ENCODE results near the gene BBIP1. TPM values are rescaled to one million over a fixed set of nuclear protein-coding genes. Genes with fewer than 3 reads are reported as not detected.

The BBIP1 gene
- total and polyA plus RNA-seq, 12 donors = 14.5 to 86.9 (median 44.9) TPM

DNA sequence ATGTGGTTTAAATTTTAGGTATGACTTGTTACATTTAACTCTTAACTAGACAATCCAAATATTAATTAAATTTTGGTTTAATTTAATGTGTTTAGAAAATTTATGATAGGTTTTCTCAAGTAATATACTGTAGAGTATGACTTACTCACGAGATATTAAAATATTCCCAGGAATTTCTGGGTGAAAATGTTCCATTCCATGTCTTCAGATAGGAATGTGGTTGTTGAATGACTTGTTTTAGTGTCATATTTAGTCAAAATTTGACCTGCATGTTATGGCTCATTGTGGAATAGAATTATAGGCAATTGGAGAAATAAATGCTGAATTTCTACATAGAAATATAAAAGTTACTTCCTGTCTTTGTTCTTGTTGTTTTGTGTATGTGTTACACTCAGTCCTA is 47.2 kb upstream of the BBIP1 start:
- peaks cover 5 to 10% of the 10 kb centered on the region in 2 donors for H3K4me1 ChIP-seq (replicated peaks in 1 of 2)
- 88 to 93% (median 89%) methylated on average over 1 of the region's 1 CpG for WGBS, 4 donors
- H3K36me3 ChIP-seq (replicated peaks in 1 of 2) = no peaks in the 10 kb centered on the region
- TF ChIP-seq, protein P1, sequence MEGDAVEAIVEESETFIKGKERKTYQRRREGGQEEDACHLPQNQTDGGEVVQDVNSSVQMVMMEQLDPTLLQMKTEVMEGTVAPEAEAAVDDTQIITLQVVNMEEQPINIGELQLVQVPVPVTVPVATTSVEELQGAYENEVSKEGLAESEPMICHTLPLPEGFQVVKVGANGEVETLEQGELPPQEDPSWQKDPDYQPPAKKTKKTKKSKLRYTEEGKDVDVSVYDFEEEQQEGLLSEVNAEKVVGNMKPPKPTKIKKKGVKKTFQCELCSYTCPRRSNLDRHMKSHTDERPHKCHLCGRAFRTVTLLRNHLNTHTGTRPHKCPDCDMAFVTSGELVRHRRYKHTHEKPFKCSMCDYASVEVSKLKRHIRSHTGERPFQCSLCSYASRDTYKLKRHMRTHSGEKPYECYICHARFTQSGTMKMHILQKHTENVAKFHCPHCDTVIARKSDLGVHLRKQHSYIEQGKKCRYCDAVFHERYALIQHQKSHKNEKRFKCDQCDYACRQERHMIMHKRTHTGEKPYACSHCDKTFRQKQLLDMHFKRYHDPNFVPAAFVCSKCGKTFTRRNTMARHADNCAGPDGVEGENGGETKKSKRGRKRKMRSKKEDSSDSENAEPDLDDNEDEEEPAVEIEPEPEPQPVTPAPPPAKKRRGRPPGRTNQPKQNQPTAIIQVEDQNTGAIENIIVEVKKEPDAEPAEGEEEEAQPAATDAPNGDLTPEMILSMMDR (IDR thresholded peaks at IDR 0.05) = no peak
- TF ChIP-seq POLR2A (IDR thresholded peaks at IDR 0.05) = no peak
- intact Hi-C loops (cut with DNase I) = no loop called here
- H3K9me3 ChIP-seq (replicated peaks in 1 of 3) = no peaks in the 10 kb centered on the region
- no peak for DNase-seq
- no peak overlapping the region for H3K4me3 ChIP-seq
- no peaks in the 10 kb centered on the region for H3K27me3 ChIP-seq
- no peak overlapping the region for H3K27ac ChIP-seq

DNA sequence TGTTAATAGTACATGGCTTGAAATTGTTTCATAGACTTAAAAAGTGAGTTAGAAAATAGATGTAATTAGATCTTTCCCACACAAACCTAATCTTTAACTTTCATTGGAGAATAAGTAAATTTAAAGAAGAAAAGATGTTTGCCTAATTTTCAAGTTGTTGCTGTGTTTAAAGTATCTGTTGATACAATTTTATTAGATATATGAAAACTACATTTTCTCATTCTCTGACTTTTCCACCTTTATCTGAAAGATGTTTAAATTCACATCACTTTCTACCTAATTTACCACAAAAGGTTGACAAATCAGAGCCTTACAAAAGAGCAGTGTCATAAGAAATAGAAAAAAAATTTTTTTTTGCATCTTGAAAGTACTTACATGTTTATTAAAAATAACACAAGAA is 46.2 kb upstream of the BBIP1 start:
- no peak for TF ChIP-seq POLR2A (IDR thresholded peaks at IDR 0.05)
- Histone ChIP-seq H3K9me3 (replicated peaks in 1 of 3) (no peaks in the 10 kb centered on the region), H3K36me3 (replicated peaks in 1 of 2) (no peaks in the 10 kb centered on the region), H3K4me3 (no peak overlapping the region), H3K27ac (no peak overlapping the region), H3K4me1 (replicated peaks in 1 of 2) (peaks cover 7 to 10% of the 10 kb centered on the region in 2 donors), H3K27me3 (no peaks in the 10 kb centered on the region)
- intact Hi-C loops (cut with DNase I) = no loop called here
- no peak for DNase-seq

DNA sequence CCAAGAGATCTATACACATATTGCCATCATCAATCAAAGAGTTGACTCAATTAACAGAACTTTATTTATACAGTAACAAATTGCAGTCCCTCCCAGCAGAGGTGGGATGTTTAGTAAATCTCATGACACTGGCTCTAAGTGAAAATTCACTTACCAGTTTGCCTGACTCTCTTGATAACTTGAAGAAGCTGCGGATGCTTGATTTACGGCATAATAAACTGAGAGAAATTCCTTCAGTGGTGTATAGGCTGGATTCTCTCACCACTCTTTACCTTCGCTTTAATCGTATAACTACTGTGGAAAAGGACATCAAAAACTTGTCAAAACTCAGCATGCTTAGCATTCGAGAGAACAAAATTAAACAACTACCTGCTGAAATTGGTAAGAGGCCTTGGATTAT is 45.7 kb upstream of the BBIP1 start:
- Histone ChIP-seq H3K27ac (no peak overlapping the region), H3K9me3 (replicated peaks in 1 of 3) (no peaks in the 10 kb centered on the region), H3K36me3 (replicated peaks in 1 of 2) (no peaks in the 10 kb centered on the region), H3K27me3 (no peaks in the 10 kb centered on the region), H3K4me3 (no peak overlapping the region), H3K4me1 (replicated peaks in 1 of 2) (peaks cover 7 to 13% of the 10 kb centered on the region in 2 donors)
- 96 to 98% (median 97%) methylated on average over 5 of the region's 5 CpGs for WGBS, 4 donors
- TF ChIP-seq POLR2A (IDR thresholded peaks at IDR 0.05) = no peak
- TF ChIP-seq, protein P1 (IDR thresholded peaks at IDR 0.05) = no peak
- no peak for DNase-seq
- intact Hi-C loops (cut with DNase I) = no loop called here

DNA sequence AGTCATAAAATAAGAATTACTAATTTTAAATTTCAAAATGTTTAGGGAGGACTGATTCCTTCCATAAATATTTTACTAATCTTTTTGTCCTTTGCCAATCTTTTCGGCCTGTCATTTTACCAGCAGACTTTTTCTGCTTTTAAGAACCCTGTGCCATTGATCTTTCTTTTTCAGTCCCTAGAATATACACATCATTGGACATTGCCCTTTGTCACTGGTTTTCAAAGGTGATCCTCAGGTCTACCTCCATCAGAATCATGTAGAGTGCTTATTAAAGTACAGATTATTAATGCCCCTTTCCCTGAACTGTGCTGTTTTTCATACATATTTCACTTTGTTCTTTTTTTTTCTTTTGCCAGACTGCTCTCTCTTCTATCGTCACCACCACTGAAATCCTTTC is 44.2 kb upstream of the BBIP1 start:
- no peak for DNase-seq
- Histone ChIP-seq H3K4me1 (replicated peaks in 1 of 2) (peaks cover 10 to 24% of the 10 kb centered on the region in 2 donors), H3K36me3 (replicated peaks in 1 of 2) (no peaks in the 10 kb centered on the region), H3K27ac (no peak overlapping the region), H3K9me3 (replicated peaks in 1 of 3) (no peaks in the 10 kb centered on the region), H3K4me3 (no peak overlapping the region), H3K27me3 (no peaks in the 10 kb centered on the region)
- WGBS, 4 donors = 56 to 76% (median 64%) methylated on average over 2 of the region's 2 CpGs
- TF ChIP-seq, protein P1 (IDR thresholded peaks at IDR 0.05) = no peak
- no peak for TF ChIP-seq POLR2A (IDR thresholded peaks at IDR 0.05)
- intact Hi-C loops (cut with DNase I) = no loop called here

DNA sequence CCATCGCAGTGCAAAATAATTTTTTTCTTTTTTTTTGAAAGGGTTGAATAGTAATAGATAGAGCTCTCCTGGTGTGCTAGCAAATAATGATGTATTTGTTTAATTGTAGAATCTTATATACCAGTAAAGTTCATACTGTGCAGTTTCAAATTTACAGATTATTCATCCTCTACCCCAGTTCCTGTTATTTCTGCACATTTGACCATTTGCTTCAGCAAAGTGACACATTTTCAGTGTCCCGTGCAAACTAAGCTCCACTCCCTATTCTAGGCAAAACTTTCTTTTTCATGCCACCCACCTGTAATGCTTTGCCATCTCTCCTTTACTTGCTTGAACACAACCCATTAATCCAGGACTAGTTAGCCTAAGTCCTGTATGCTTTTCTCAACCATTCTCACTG is 43.5 kb upstream of the BBIP1 start:
- TF ChIP-seq, protein P1 (IDR thresholded peaks at IDR 0.05) = no peak
- TF ChIP-seq POLR2A (IDR thresholded peaks at IDR 0.05) = no peak
- intact Hi-C loops (cut with DNase I) = no loop called here
- Histone ChIP-seq H3K27ac (no peak overlapping the region), H3K4me3 (no peak overlapping the region), H3K36me3 (replicated peaks in 1 of 2) (no peaks in the 10 kb centered on the region), H3K4me1 (replicated peaks in 1 of 2) (peaks cover 10 to 24% of the 10 kb centered on the region in 2 donors), H3K9me3 (replicated peaks in 1 of 3) (no peaks in the 10 kb centered on the region), H3K27me3 (no peaks in the 10 kb centered on the region)
- no peak for DNase-seq
- 86 to 92% (median 91%) methylated on average over 2 of the region's 2 CpGs for WGBS, 4 donors

Data from adrenal gland (tissue), 12 donors.